HCT116 (cell line): ENCODE data around the gene CREB3L1. TPM values are rescaled to one million over a fixed set of nuclear protein-coding genes. Genes with fewer than 3 reads are reported as not detected.

ENCODE experiments used
- ATAC-seq: fragments of 200-7000 bp; cut with Tn5 transposase; 2 replicates; pipeline ENCODE4 v1.9.1; 2020; ENCODE audit warnings: mild to moderate bottlenecking, moderate library complexity
- BruUV-seq: library from RNA; stranded (reverse); fragments of 400-500 nt; replicated peaks from 2 replicates; lab custom pipeline; 2021; lab: Mats Ljungman, UMichigan
- CTCF ChIA-PET: fragments of 300-600 bp; sonication (Branson Sonifier 250); formaldehyde crosslinking; loops from one replicate; lab custom pipeline; 2021; ENCODE audit warnings: antibody characterized with exemption; lab: Charles Lee
- POLR2A ChIA-PET: fragments of 300-600, 350-600 bp; sonication (Branson Sonifier 250); formaldehyde crosslinking; loops from one replicate; lab custom pipeline; 2021; ENCODE audit warnings: antibody characterized with exemption; lab: Charles Lee
- RAD21 ChIA-PET, 2 experiments: fragments of 300-600 bp; sonication (Branson Sonifier 250); formaldehyde crosslinking; loops; one replicate each; lab custom pipeline; 2023; ENCODE audit warnings: low total read pairs in 2 of 2; ENCODE audit not compliant: uncharacterized antibody in 2 of 2, unreplicated experiment in 2 of 2, low non-redundant PET in 1 of 2; lab: Charles Lee
- DNase-seq: peaks from one replicate; pipeline ENCODE4 v3.0.0-alpha.2; 2010; ENCODE audit warnings: low read depth, low spot score
- H2AFZ ChIP-seq: fragments of 200-600 bp; shearing (Covaris generic), sonication (generic); 2 replicates; pipeline ENCODE4 v1.6.1; 2017; ENCODE audit warnings: low read depth, mixed run types, mixed read lengths, antibody characterized with exemption, low read length; ENCODE audit not compliant: poor library complexity, severe bottlenecking
- H3K27ac ChIP-seq: 2 replicates; pipeline ENCODE4 v1.5.1; 2012; ENCODE audit warnings: low read depth, low read length
- H3K27me3 ChIP-seq: fragments of 200-600 bp; sonication (generic); 2 replicates; pipeline ENCODE4 v1.6.1; 2016; ENCODE audit warnings: mixed run types, low read length, mixed read lengths; ENCODE audit not compliant: insufficient read depth
- H3K36me3 ChIP-seq, 2 experiments: fragments of 200-500 bp in 1 of 2; fragments of 200-600 bp in 1 of 2; sonication (Bioruptor generic) in 1 of 2; sonication (generic) in 1 of 2; 2 replicates each; pipeline versions ENCODE4 v1.5.1 to v1.6.1; 2014 to 2016; ENCODE audit warnings: low read length in 2 of 2, inconsistent platforms in 1 of 2, mixed read lengths in 1 of 2, mixed run types in 1 of 2; ENCODE audit not compliant: insufficient read depth in 2 of 2, control insufficient read depth in 1 of 2
- H3K4me1 ChIP-seq, 2 experiments: fragments of 200-600 bp in 1 of 2; sonication (generic) in 1 of 2; 2 replicates each; pipeline versions ENCODE4 v1.5.1 to v1.6.1; 2012 to 2017; ENCODE audit warnings: low read length in 2 of 2, inconsistent platforms in 1 of 2, mild to moderate bottlenecking in 1 of 2, mixed read lengths in 1 of 2, mixed run types in 1 of 2, moderate library complexity in 1 of 2; ENCODE audit not compliant: insufficient read depth in 2 of 2, control insufficient read depth in 1 of 2
- H3K4me2 ChIP-seq: fragments of 200-600 bp; sonication (generic); 2 replicates; pipeline ENCODE4 v1.6.1; 2017; ENCODE audit warnings: mixed run types, low read length, mixed read lengths
- H3K4me3 ChIP-seq, 2 experiments: fragments of 200-600 bp in 1 of 2; sonication (generic) in 1 of 2; replicated peaks in 1 of 2; 2 replicates each; pipeline ENCODE4 v1.5.1; 2011 to 2016; ENCODE audit warnings: low read length in 2 of 2, control low read depth in 1 of 2, low read depth in 1 of 2, mild to moderate bottlenecking in 1 of 2, mixed read lengths in 1 of 2, mixed run types in 1 of 2
- H3K79me2 ChIP-seq: fragments of 200-600 bp; sonication (generic); 2 replicates; pipeline ENCODE4 v1.6.1; 2017; ENCODE audit warnings: mild to moderate bottlenecking, mixed run types, low read length, moderate library complexity, mixed read lengths; ENCODE audit not compliant: insufficient read depth
- H3K9ac ChIP-seq: fragments of 200-600 bp; sonication (generic); 2 replicates; pipeline ENCODE4 v1.6.1; 2016; ENCODE audit warnings: low read length, mixed read lengths
- H3K9me2 ChIP-seq: fragments of 200-600 bp; sonication (generic), shearing (Covaris generic); 2 replicates; pipeline ENCODE4 v1.6.1; 2017; ENCODE audit warnings: mixed run types, mild to moderate bottlenecking, moderate library complexity; ENCODE audit not compliant: insufficient read depth
- H3K9me3 ChIP-seq, 2 experiments: fragments of 200-500 bp in 1 of 2; fragments of 200-600 bp in 1 of 2; sonication (Bioruptor generic) in 1 of 2; sonication (generic) in 1 of 2; 2 replicates each; pipeline ENCODE4 v1.6.1; 2014 to 2017; ENCODE audit warnings: low read length in 2 of 2, mixed read lengths in 2 of 2, inconsistent platforms in 1 of 2, low read depth in 1 of 2, mild to moderate bottlenecking in 1 of 2, mixed run types in 1 of 2, moderate library complexity in 1 of 2; ENCODE audit not compliant: control insufficient read depth in 1 of 2, insufficient read depth in 1 of 2
- H4K20me1 ChIP-seq: fragments of 200-600 bp; sonication (generic), shearing (Covaris generic); 2 replicates; pipeline ENCODE4 v1.6.1; 2017; ENCODE audit warnings: mixed run types, mild to moderate bottlenecking, moderate library complexity; ENCODE audit not compliant: insufficient read depth
- CBX3 ChIP-seq: IDR thresholded peaks from 2 replicates; pipeline ENCODE4 v1.6.1; 2012; ENCODE audit warnings: low read depth
- EGR1 ChIP-seq: IDR thresholded peaks from 2 replicates; pipeline ENCODE4 v1.6.1; 2012; ENCODE audit warnings: low read depth
- ELF1 ChIP-seq: IDR thresholded peaks from 2 replicates; pipeline ENCODE4 v1.6.1; 2012; ENCODE audit warnings: low read depth, borderline replicate concordance
- EZH2 ChIP-seq: fragments of 200-600 bp; sonication (generic); IDR thresholded peaks from 2 replicates; pipeline ENCODE4 v1.6.1; 2017; ENCODE audit warnings: antibody characterized with exemption, mixed run types
- JUND ChIP-seq: IDR thresholded peaks from 2 replicates; pipeline ENCODE4 v1.6.1; 2012
- POLR2A ChIP-seq: IDR thresholded peaks from 2 replicates; pipeline ENCODE4 v1.7.0; 2011; ENCODE audit warnings: borderline replicate concordance; ENCODE audit not compliant: insufficient read depth, insufficient read length; ENCODE audit errors: extremely low read depth
- POLR2AphosphoS5 ChIP-seq: IDR thresholded peaks from 2 replicates; pipeline ENCODE4 v1.6.1; 2011; ENCODE audit warnings: mild to moderate bottlenecking, low read depth, low read length, moderate library complexity
- RAD21 ChIP-seq: IDR thresholded peaks from 2 replicates; pipeline ENCODE4 v1.6.1; 2012; ENCODE audit warnings: low read depth, mild to moderate bottlenecking
- SIN3A ChIP-seq: IDR thresholded peaks from 2 replicates; pipeline ENCODE4 v1.6.1; 2012; ENCODE audit warnings: low read depth
- ZFX ChIP-seq: fragments of 450-650 bp; IDR thresholded peaks from 2 replicates; pipeline ENCODE4 v1.6.1; 2017
- intact Hi-C: fragments of 100-400 bp; cut with micrococcal nuclease; formaldehyde crosslinking; loops from 2 replicates; pipeline ENCODE4 v1.10.0; 2022
- total RNA-seq: library from RNA; stranded (reverse); gene quantifications from one replicate; pipeline ENCODE4 v1.2.1, GENCODE V29; 2021; ENCODE audit not compliant: unreplicated experiment
- TF ChIP-seq, protein P1 (sequence below): IDR thresholded peaks from 2 replicates; pipeline ENCODE4 v1.6.1; 2012
- TF ChIP-seq, protein P2 (sequence below): IDR thresholded peaks from 2 replicates; pipeline ENCODE4 v1.6.1; 2012

Gene CREB3L1
- total RNA-seq, 1 experiment from 2014 or later: 0.37 TPM

DNA sequence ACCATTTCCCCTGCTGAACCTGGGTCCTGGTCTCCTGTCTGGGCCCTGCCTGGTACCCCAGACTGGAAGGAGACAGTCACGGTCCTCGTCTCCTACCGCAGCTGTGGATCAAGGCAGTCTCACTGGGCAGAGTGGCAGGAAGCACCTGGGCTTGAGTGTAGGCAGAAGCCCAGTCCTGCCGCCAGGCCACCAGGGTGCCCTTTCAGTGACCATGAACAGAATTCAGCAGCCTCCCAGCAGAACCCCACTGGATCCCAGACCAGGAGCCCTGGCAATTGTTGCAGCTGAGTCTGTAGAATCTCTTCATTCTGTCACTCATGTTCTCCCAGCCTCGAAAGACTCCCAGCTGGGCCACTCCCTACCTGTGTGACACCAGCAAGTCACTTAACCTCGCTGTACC lies 25.5 kb upstream of the CREB3L1 start:
- peaks cover 8 to 38% of the 10 kb centered on the region in 2 experiments for H3K4me1 ChIP-seq
- no peaks in the 10 kb centered on the region for H3K79me2 ChIP-seq
- H3K27me3 ChIP-seq: no peaks in the 10 kb centered on the region
- ChIA-PET POLR2A (no interaction called here), CTCF (no interaction called here), RAD21 (no interaction called here)
- no TSS peak for BruUV-seq
- no peak overlapping the region for H2AFZ ChIP-seq
- TF ChIP-seq, protein P1, sequence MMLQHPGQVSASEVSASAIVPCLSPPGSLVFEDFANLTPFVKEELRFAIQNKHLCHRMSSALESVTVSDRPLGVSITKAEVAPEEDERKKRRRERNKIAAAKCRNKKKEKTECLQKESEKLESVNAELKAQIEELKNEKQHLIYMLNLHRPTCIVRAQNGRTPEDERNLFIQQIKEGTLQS: no peak
- TF ChIP-seq ELF1: no peak
- TF ChIP-seq POLR2A: no peak
- no peak for TF ChIP-seq POLR2AphosphoS5
- TF ChIP-seq CBX3: no peak
- TF ChIP-seq RAD21: no peak
- no peak for TF ChIP-seq JUND
- no peak overlapping the region for H3K4me2 ChIP-seq
- no peaks in the 10 kb centered on the region for H4K20me1 ChIP-seq
- DNase-seq (no peak), ATAC-seq (no peak)
- H3K9me2 ChIP-seq: no peaks in the 10 kb centered on the region
- no peak overlapping the region for H3K4me3 ChIP-seq
- H3K9me3 ChIP-seq: no peaks in the 10 kb centered on the region
- H3K27ac ChIP-seq: no peak overlapping the region
- intact Hi-C loops: no loop called here
- no peaks in the 10 kb centered on the region for H3K36me3 ChIP-seq
- H3K9ac ChIP-seq: no peak overlapping the region

DNA sequence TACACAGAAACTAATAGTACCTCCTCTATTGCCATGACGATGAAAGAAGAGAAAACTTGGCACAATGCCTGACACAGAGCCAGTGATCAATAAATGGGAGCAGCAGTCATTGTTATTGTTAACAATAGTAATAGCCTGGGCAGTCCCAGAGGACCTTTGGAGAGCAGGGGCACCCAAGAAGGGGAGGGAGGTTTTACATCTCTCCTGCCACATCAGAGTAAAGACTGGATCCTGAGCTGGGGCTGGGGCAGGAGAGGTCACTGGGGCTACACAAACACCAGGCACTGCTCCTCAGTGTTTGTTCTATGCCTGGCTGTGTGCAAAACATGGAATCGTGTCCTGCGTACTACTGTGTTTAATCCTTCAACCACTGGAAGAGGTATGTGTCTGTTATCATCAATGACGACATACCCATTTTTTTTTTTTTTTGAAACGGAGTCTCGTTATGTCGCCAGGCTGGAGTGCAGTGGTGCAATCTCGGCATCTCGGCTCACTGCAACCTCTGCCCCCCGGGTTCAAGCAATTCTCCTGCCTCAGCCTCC lies 25.0 kb upstream of the CREB3L1 start:
- Histone ChIP-seq H4K20me1 (no peaks in the 10 kb centered on the region), H3K4me1 (peaks cover 8 to 33% of the 10 kb centered on the region in 2 experiments), H3K27me3 (no peaks in the 10 kb centered on the region), H3K4me3 (no peak overlapping the region), H3K27ac (no peak overlapping the region), H2AFZ (no peak overlapping the region), H3K9ac (no peak overlapping the region), H3K36me3 (no peaks in the 10 kb centered on the region), H3K79me2 (no peaks in the 10 kb centered on the region), H3K9me3 (no peaks in the 10 kb centered on the region), H3K9me2 (no peaks in the 10 kb centered on the region), H3K4me2 (no peak overlapping the region)
- intact Hi-C loops: no loop called here
- BruUV-seq: no TSS peak
- RAD21 ChIA-PET: no interaction called here
- POLR2A ChIA-PET: no interaction called here
- DNase-seq: no peak
- TF ChIP-seq POLR2A (no peak), EZH2 (no peak), SIN3A (no peak), ZFX (no peak), RAD21 (no peak), EGR1 (no peak)
- TF ChIP-seq, protein P2, sequence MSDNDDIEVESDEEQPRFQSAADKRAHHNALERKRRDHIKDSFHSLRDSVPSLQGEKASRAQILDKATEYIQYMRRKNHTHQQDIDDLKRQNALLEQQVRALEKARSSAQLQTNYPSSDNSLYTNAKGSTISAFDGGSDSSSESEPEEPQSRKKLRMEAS: no peak
- ATAC-seq: no peak
- CTCF ChIA-PET: no interaction called here
